Kasumi-1 (cell line): ENCODE data around the gene EFCAB3.
"Not testable (repeated sequence)": the region's sequence is repeated elsewhere in the genome, so short reads cannot be mapped to it uniquely, and the experiment has no call there.

Source experiments
- DNase-seq, 2 experiments: peaks; one replicate each; lab custom pipeline; 2025; lab: John Stamatoyannopoulos, UW

Gene EFCAB3

GRCh38 chr17:62465271-62465670 is 84.9 kb downstream of the EFCAB3 start:
- not testable (repeated sequence) for DNase-seq
